DND-41 (cell line): ENCODE results near the gene SH2D3C.

ENCODE experiments used
- CTCF ChIP-seq: IDR thresholded peaks from 2 replicates; pipeline ENCODE4 v1.5.1; 2012; ENCODE audit warnings: borderline replicate concordance, low read length, moderate library complexity, mild to moderate bottlenecking; ENCODE audit not compliant: poor library complexity, severe bottlenecking; ENCODE audit errors: extremely low read depth
- EZH2 ChIP-seq: IDR thresholded peaks from 3 replicates; pipeline ENCODE4 v1.6.1; 2012; ENCODE audit warnings: borderline replicate concordance, low read depth, mild to moderate bottlenecking, moderate library complexity, low read length, inconsistent platforms; ENCODE audit not compliant: severe bottlenecking

- TF ChIP-seq CTCF (no peak), EZH2 (no peak)
Observed at GRCh38 chr9:127729522-127730256, 48.8 kb downstream of the SH2D3C start.
